SH-SY5Y (cell line): ENCODE results near the gene XAF1.

Experiments
- GATA2 ChIP-seq: IDR thresholded peaks from 2 replicates; pipeline ENCODE4 v1.6.1; 2011; ENCODE audit warnings: mild to moderate bottlenecking, low read depth, low read length
- GATA3 ChIP-seq: IDR thresholded peaks from 2 replicates; pipeline ENCODE4 v1.6.1; 2011; ENCODE audit warnings: low read depth, mild to moderate bottlenecking, low read length, moderate library complexity

Gene XAF1, protein sequence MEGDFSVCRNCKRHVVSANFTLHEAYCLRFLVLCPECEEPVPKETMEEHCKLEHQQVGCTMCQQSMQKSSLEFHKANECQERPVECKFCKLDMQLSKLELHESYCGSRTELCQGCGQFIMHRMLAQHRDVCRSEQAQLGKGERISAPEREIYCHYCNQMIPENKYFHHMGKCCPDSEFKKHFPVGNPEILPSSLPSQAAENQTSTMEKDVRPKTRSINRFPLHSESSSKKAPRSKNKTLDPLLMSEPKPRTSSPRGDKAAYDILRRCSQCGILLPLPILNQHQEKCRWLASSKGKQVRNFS

GRCh38 chr17:6755731-6756184, at the start of gene XAF1:
XAF1 (plus strand) TSS chr17:6756046; CDS start chr17:6756079, 33 bp downstream.
- TF ChIP-seq GATA3 (no peak), GATA2 (no peak)

DNA sequence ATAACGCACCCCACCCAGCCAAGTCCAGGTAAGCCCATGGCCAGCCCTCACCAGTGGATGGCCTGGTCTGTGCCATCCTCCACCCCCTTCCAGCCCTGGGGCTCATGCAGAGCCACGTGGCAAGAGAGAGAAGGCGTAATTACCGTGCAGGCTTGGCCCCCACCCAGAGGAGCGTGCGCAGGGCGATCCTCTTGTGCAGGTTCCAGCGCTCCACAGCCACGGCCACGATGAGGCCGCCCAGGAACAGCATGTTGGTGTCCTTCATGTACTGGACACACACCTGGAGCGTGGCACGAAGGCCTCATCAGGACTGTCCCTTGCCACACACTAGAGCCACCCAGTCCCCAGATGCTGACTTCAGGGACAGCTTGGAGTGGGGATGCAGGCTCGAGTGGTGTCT, 49.3 kb upstream of the XAF1 start:
- TF ChIP-seq GATA3: no peak
- TF ChIP-seq GATA2: no peak

- TF ChIP-seq GATA2 (no peak), GATA3 (no peak)
These were observed 48.9 kb upstream of the XAF1 start for GRCh38 chr17:6706996-6707395.

DNA sequence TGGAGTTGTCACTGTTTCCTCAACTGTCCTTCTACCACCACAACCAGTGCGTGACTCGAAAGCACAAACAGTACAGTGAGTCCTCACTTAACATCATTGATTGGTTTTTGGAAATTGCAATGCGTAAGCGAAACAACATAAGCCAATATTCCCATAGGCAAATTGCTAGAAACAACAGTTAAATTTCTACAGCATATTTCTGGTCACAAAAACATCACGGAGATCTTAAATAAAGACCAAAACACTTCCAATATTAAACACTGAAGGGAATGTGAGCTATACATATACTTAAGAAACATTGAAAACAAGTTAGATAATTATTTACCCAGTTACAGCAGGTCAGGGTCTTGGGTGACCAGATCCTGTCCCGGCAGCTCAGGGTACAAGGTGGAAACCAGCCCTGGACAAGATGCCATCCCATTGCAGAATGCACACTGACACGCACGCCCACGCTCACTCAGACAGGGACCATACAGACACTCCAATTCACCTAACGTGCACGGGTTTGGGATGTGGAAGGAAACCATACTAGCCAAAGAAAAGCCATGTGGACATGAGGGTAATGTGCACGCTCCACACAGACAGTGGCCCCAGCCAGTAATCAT, 47.4 kb upstream of the XAF1 start:
- TF ChIP-seq GATA2 (no peak), GATA3 (no peak)

DNA sequence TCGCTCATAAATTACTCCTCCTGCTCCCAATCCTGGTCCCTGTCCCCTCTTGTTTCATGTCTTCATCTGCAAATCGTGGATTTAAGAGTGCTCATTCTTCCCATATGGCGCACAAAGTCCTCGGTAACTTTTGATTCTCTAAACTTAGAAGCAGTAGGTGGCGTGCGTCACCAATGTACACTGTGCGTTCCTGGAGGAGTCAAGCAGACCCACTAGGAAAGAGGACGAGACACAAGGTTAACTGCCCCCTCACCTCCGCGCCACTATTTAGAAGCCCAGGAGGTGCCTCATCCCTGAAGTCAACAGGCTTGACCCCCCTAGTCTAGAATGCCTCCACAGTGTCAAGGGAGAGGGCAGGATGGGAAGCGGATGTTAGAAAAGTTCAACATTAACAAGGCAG, 45.5 kb upstream of the XAF1 start:
- TF ChIP-seq GATA3: no peak
- TF ChIP-seq GATA2: no peak

DNA sequence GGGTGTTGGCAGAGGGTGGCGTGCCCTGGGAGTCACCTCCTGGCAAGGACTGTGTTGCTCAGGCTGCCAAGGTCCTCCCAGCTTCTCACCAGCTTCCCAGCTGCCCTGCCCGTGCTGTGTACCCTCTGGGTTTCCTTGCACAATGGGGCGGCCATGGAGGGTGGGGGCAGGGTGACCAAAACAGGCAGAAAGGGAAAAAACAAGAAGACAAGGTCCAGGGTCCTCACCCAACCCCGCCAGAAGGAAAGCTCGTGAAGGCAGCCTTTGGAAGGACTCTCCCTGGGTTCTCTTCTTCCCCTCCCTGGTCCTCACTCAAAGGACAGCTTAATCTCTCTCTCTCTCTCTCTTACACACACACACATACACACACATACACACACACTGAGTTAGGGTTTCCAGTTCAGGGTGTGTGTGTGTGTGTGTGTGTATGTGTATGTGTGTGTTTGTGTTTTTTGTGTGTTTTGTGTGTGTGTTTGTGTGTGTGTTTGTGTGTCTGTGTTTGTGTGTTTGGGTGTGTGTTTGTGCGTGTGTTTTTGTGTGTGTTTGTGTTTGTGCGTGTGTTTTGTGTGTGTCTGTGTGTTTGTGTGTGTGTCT, 44.7 kb upstream of the XAF1 start:
- TF ChIP-seq GATA3 (no peak), GATA2 (no peak)

DNA sequence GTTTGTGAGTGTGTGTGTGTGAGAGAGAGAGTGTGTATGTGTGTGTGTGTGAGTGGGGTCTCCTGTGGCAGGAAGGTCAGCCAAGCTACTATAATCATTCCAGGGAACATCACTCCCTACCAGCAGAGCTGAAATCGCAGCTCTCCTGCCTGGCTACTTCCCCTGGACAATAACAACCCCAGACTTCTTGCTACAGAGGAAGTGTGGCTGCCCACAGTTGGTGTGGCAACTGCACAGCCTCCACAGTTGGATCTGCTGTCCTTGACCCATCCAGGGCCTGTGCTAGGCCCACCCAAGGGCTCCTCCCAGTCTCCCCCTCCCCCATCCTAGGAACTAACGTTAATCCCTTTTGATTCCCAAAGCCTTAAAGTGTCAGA, 44.2 kb upstream of the XAF1 start:
- TF ChIP-seq GATA3 (no peak), GATA2 (no peak)

GRCh38 chr17:6712058-6712853, 43.6 kb upstream of the XAF1 start:
- TF ChIP-seq GATA2 (no peak), GATA3 (no peak)

- TF ChIP-seq GATA2 (no peak), GATA3 (no peak)
These were observed 43.1 kb upstream of the XAF1 start for GRCh38 chr17:6712854-6713129.

- TF ChIP-seq GATA3 (no peak), GATA2 (no peak)
These were observed 42.5 kb upstream of the XAF1 start, which contains the start of gene SLC13A5 for GRCh38 chr17:6713130-6713917. SLC13A5 (minus strand) TSS chr17:6713369; CDS start chr17:6713333, 36 bp downstream.

GRCh38 chr17:6713918-6714271, 42.0 kb upstream of the XAF1 start:
- TF ChIP-seq GATA2 (no peak), GATA3 (no peak)

DNA sequence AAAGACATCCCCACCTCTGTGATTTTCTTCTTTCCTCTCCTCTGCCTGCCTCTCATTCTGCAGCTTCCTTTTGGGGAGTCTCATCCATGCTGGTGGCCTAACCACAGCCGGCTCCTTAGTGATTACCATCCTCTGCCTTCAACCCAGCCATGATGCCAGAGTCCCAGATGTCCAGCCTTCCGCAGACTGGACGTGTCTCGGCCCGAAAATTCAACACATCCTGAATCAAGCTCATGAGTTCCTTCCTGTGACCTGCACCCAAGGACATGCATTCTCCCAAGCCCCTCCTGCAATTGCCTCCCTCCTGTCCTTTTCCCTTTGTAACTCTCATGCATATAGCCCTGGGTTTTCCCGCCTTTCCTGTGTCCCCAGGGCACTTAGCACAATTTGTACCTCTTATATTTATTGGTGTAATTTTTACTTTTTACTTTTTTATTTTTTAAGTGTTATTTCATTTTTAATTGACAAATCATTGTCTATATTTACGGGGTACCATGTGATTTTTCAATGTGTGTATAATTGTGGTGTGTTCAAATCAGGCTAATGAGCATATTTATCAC, 41.5 kb upstream of the XAF1 start:
- TF ChIP-seq GATA3 (no peak), GATA2 (no peak)

- no peak for TF ChIP-seq GATA3
These were observed 39.1 kb upstream of the XAF1 start for GRCh38 chr17:6716736-6717135.

DNA sequence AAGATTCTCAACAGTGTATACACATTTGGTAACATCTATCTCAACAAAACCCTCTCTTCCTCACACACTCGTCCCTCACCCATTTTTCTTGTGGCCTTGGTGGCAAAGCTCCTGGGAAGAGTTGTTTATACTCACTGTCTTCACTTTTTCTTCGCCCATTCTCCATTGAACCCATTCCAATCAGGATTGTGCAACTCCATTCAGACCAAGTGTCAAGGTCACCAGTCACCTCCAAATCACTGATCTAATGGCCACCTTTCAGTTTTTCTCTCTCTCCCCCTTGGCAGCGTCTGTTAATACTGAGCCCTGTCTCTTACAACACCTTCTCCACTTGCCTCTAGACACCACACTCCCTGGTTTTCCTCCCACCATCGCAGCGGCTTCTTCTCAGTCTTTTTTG, 34.1 kb upstream of the XAF1 start:
- TF ChIP-seq GATA2: no peak
- no peak for TF ChIP-seq GATA3

- TF ChIP-seq GATA2: no peak
- TF ChIP-seq GATA3: no peak
These were observed 31.8 kb upstream of the XAF1 start for GRCh38 chr17:6724009-6724408.
